SK-N-SH (cell line): ENCODE data around the gene SCN4B.

Source experiments
- CTCF ChIP-seq: fragments of 200-600 bp; sonication (generic); IDR thresholded peaks from 2 replicates; pipeline ENCODE4 v1.6.1; 2017; ENCODE audit warnings: antibody characterized with exemption, mild to moderate bottlenecking, moderate library complexity
- ELF1 ChIP-seq: IDR thresholded peaks from 2 replicates; pipeline ENCODE4 v1.4.0; 2012
- EP300 ChIP-seq, 2 experiments: IDR thresholded peaks; 2 replicates each; pipeline versions ENCODE4 v1.4.0 to v1.6.1; 2012; ENCODE audit warnings: borderline replicate concordance in 1 of 2, low read depth in 1 of 2, low read length in 1 of 2
- FOXJ3 ChIP-seq: sonication (generic); formaldehyde crosslinking; IDR thresholded peaks from 2 replicates; pipeline ENCODE4 v1.5.1; 2020; ENCODE audit warnings: mild to moderate bottlenecking, missing genetic modification reagents
- GABPA ChIP-seq: IDR thresholded peaks from 2 replicates; pipeline ENCODE4 v1.4.0; 2012; ENCODE audit warnings: low read depth, mild to moderate bottlenecking
- MEF2A ChIP-seq: IDR thresholded peaks from 2 replicates; pipeline ENCODE4 v1.4.0; 2012; ENCODE audit warnings: low read depth, borderline replicate concordance
- POLR2AphosphoS5 ChIP-seq: IDR thresholded peaks from 2 replicates; pipeline ENCODE4 v1.6.1; 2012; ENCODE audit warnings: low read depth, low read length
- REST ChIP-seq: IDR thresholded peaks from 2 replicates; pipeline ENCODE4 v1.6.1; 2012; ENCODE audit warnings: mild to moderate bottlenecking, low read depth, low read length, moderate library complexity
- SIN3A ChIP-seq: IDR thresholded peaks from 2 replicates; pipeline ENCODE4 v1.6.1; 2012; ENCODE audit warnings: low read depth, mild to moderate bottlenecking, low read length, moderate library complexity, borderline replicate concordance
- SMC3 ChIP-seq: IDR thresholded peaks from 2 replicates; pipeline ENCODE4 v1.6.1; 2012; ENCODE audit warnings: low read depth, low read length, improper control_type of control experiment
- USF1 ChIP-seq: IDR thresholded peaks from 2 replicates; pipeline ENCODE4 v1.4.0; 2012; ENCODE audit warnings: low read depth, borderline replicate concordance

GRCh38 chr11:118167253-118167652 lies 14.6 kb upstream of the SCN4B start:
- TF ChIP-seq FOXJ3 (CRISPR knock-in tag) (no peak), SMC3 (no peak), CTCF (no peak), EP300 (IDR thresholded peaks at IDR 0.05; ENCODE audit: borderline replicate concordance in 1 of 2, low read depth in 1 of 2, low read length in 1 of 2) (no peak), USF1 (no peak), GABPA (no peak), SIN3A (no peak), REST (no peak), ELF1 (no peak), MEF2A (no peak), POLR2AphosphoS5 (no peak)
